GM10248 (cell line): ENCODE results near the gene IRGC.
A peak's percentile ranks its signal among the peaks of the same experiment; 100 is the strongest.

Source experiments
- CTCF ChIA-PET: fragments of 300-600 bp; sonication (Branson Sonifier 250); formaldehyde crosslinking; extraction: SDS; loops from one replicate; lab custom pipeline; 2021; ENCODE audit warnings: antibody characterized with exemption; lab: Yijun Ruan, JAX
- POLR2A ChIA-PET: fragments of 350-650 bp; sonication (Branson Sonifier 250); formaldehyde crosslinking; extraction: SDS; loops from one replicate; lab custom pipeline; 2020; ENCODE audit warnings: antibody characterized with exemption; lab: Yijun Ruan, JAX
- DNase-seq: peaks from one replicate; pipeline ENCODE4 v3.0.0; 2012; ENCODE audit errors: extremely low spot score
- CTCF ChIP-seq: IDR thresholded peaks from 2 replicates; pipeline ENCODE4 v1.5.1; 2012; ENCODE audit warnings: mild to moderate bottlenecking, low read depth; ENCODE audit errors: extremely low read depth, missing control alignments, control extremely low read depth

The IRGC gene

GRCh38 chr19:43715776-43716175, at the start of gene IRGC:
TSS of gene IRGC (plus strand) at chr19:43716076. CDS start at chr19:43718559, 2,483 bp downstream.
- POLR2A ChIA-PET = no interaction called here
- no peak for DNase-seq
- CTCF ChIA-PET = interaction anchor here (1.6 kb wide), 2 partner anchors 11 to 30 kb away, joined by 3 read pairs; no protein-coding TSS in a partner anchor
- TF ChIP-seq CTCF = no peak

- no peak for TF ChIP-seq CTCF
- POLR2A ChIA-PET = no interaction called here
- no peak for DNase-seq
- CTCF ChIA-PET = interaction anchor here (1.2 to 1.4 kb wide), 5 partner anchors 8 to 220 kb away, joined by 3 to 17 read pairs (median 5); no protein-coding TSS in a partner anchor
These were observed 48.6 kb upstream of the IRGC start for GRCh38 chr19:43667126-43667875.

- no peak for TF ChIP-seq CTCF
- DNase-seq = no peak
- ChIA-PET POLR2A (interaction anchor here (0.7 to 1.1 kb wide), 6 partner anchors 9 to 267 kb away, joined by 3 to 5 read pairs (median 3); partner anchors contain the start of genes IRGQ and ZNF45), CTCF (interaction anchor here (0.7 to 2.5 kb wide), 33 partner anchors 8 to 1103 kb away, joined by 3 to 20 read pairs (median 4); partner anchors contain the start of gene SMG9)
These were observed 47.9 kb upstream of the IRGC start for GRCh38 chr19:43667876-43668405.

GRCh38 chr19:43668406-43669109, 47.3 kb upstream of the IRGC start:
- ChIA-PET POLR2A (interaction anchor here (0.7 to 1.1 kb wide), 6 partner anchors 10 to 267 kb away, joined by 3 to 5 read pairs (median 3); partner anchors contain the start of genes IRGQ and ZNF45), CTCF (interaction anchor here (0.7 to 2.5 kb wide), 33 partner anchors 9 to 1102 kb away, joined by 3 to 20 read pairs (median 4); partner anchors contain the start of gene SMG9)
- no peak for TF ChIP-seq CTCF
- peak; percentile 98 for DNase-seq

- ChIA-PET CTCF (interaction anchor here (1.2 kb wide), 1 partner anchor 73 kb away, joined by 3 read pairs; no protein-coding TSS in a partner anchor), POLR2A (no interaction called here)
- no peak for DNase-seq
- no peak for TF ChIP-seq CTCF
These were observed 43.7 kb upstream of the IRGC start for GRCh38 chr19:43672061-43672679.
